Measurements from ENCODE around the gene VSTM2L.

DNA sequence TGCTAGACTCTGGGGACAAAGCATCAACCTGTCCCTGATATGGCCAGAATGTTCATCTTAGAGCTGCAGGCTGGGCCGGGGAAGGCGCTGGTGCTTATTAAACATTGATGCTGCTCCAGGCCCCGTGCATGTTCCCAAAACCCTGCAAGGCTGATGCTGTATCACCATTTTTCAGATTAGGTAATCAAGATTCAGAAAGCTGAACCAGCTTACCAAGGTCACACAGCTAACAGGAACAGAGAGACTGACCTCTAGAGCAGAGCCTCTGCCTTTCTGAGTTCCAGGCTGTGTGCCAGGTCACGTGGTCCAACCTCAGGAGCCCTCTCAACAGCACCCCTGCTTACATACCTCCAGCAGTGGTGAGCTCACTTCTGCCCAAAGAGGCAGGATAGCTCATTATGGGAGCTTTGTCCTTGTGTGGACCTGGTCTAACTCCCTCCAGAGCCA, 16.1 kb upstream of the VSTM2L start:
- TF ChIP-seq CTCF (IDR thresholded peaks at IDR 0.05; ENCODE audit: low read depth, low read length) (no peak), POLR2A (IDR thresholded peaks at IDR 0.05; ENCODE audit: extremely low read depth, insufficient read length) (no peak), MYC (IDR thresholded peaks at IDR 0.05; ENCODE audit: low read depth, low read length) (no peak)
- TF ChIP-seq, protein P1, sequence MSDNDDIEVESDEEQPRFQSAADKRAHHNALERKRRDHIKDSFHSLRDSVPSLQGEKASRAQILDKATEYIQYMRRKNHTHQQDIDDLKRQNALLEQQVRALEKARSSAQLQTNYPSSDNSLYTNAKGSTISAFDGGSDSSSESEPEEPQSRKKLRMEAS (IDR thresholded peaks at IDR 0.05; ENCODE audit: low read depth, low read length), result no peak
